Measurements from ENCODE around the gene RTN4. TPM values are rescaled to one million over a fixed set of nuclear protein-coding genes. Genes with fewer than 3 reads are reported as not detected.

The RTN4 gene
- total RNA-seq, 1 donor from 2014 or later = 275 TPM

DNA sequence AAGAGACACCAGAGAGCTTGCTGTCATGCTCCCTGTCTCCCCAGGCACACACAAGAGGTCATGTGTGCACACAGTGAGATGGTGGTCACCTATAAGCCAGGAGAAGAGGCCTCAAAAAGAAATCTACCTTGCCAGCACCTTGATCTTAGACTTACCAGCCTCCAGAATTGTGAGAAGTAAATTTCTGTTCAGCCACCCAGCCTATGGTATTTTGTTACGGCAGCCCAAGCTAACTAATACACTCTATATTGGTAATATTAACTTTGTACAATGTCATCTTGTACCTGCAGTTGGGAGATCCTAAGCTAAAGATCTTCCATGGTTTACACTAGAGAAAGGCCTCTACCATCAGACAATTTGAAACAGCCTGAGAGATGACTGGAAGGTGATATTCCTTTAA lies 21.2 kb downstream of the RTN4 start:
- no peak overlapping the region for H3K4me3 ChIP-seq
- H3K36me3 ChIP-seq = no peaks in the 10 kb centered on the region
- ATAC-seq (no peak), DNase-seq (no peak)
- no peak for TF ChIP-seq CTCF (IDR thresholded peaks at IDR 0.05)
- H3K9me3 ChIP-seq = no peaks in the 10 kb centered on the region
- intact Hi-C loops (cut with DNase I) = no loop called here
- peaks cover 53% of the 10 kb centered on the region for H3K4me1 ChIP-seq
- H3K27ac ChIP-seq = no peak overlapping the region
- no peaks in the 10 kb centered on the region for H3K27me3 ChIP-seq

DNA sequence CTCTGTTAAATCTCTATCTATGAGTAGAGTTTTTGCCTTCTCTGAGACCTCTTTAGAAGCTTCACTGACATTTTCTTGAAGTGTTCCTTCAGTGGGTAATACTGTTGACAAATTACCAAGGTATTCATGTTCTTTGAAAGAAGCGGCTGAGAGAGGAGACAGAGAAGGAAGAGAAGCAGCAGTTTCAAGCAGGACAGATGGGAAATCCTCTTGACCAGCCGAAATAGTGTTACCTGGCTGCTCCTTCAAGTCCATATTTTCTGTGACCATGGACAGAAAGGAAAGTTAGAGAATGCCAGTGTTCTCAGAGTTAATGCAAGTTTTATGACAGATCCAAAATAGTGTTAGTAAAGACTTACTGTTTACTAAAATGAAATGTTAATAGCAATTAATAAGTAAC lies 23.0 kb downstream of the RTN4 start:
- no peak for ATAC-seq
- no peak overlapping the region for H3K27ac ChIP-seq

DNA sequence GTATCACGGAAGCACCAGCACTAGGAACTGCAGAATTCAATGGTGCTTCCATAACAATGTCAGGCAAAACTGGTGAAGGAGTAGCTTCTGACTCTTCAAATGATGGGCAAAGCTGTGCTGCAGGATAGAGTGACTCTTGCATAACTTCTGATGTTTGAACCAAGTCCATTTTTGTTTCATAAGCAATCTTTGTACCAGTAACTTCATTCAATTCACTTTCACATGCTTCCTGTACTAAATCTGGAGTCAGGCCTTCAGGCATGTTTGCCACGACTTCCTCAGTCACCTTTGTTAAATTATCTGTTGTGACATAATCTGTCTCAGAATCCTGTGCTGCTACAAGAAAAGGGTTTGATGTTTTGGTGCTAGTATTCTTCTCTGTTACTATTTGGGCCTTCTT lies 24.0 kb downstream of the RTN4 start:
- no peaks in the 10 kb centered on the region for H3K9me3 ChIP-seq
- H3K27me3 ChIP-seq = no peaks in the 10 kb centered on the region
- ATAC-seq (peak; percentile 49), DNase-seq (no peak)
- no peaks in the 10 kb centered on the region for H3K36me3 ChIP-seq
- peaks cover 39% of the 10 kb centered on the region for H3K4me1 ChIP-seq
- intact Hi-C loops (cut with DNase I) = no loop called here
- H3K27ac ChIP-seq = no peak overlapping the region
- no peak for TF ChIP-seq CTCF (IDR thresholded peaks at IDR 0.05)
- H3K4me3 ChIP-seq = no peak overlapping the region

More for the DNA sequence above, 23.0 kb downstream of the RTN4 start:
- no peak for TF ChIP-seq CTCF (IDR thresholded peaks at IDR 0.05)
- H3K9me3 ChIP-seq = no peaks in the 10 kb centered on the region
- intact Hi-C loops (cut with DNase I) = no loop called here
- no peak for DNase-seq
- H3K4me1 ChIP-seq = peaks cover 48% of the 10 kb centered on the region
- no peak overlapping the region for H3K4me3 ChIP-seq
- no peaks in the 10 kb centered on the region for H3K36me3 ChIP-seq
- H3K27me3 ChIP-seq = no peaks in the 10 kb centered on the region

DNA sequence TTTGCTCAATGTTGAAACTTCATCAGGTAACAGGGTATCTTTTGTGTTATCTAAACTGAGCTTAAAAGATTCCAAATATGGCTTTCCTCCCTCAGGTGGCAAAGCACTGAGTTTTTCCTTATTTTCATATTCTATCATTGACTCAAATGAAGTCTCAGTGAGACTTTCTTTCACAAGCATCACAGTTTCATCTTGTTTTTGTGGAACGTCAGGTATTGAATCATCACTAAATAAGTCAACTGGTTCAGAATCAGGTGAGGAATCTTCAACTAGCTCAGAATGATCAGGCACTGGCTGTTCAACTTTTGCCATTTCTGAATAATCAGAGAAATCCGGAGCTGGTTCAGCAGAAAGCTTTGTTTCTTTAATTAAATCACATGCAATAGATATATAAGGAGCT lies 24.6 kb downstream of the RTN4 start:
- intact Hi-C loops (cut with DNase I) = no loop called here
- H3K4me1 ChIP-seq = peaks cover 34% of the 10 kb centered on the region

GRCh38 chr2:55025082-55025481 lies 25.2 kb downstream of the RTN4 start:
- Histone ChIP-seq H3K27ac (no peak overlapping the region), H3K4me1 (peaks cover 30% of the 10 kb centered on the region), H3K27me3 (no peaks in the 10 kb centered on the region), H3K4me3 (no peak overlapping the region), H3K36me3 (no peaks in the 10 kb centered on the region), H3K9me3 (no peaks in the 10 kb centered on the region)
- ATAC-seq (no peak), DNase-seq (no peak)
- no peak for TF ChIP-seq CTCF (IDR thresholded peaks at IDR 0.05)
- intact Hi-C loops (cut with DNase I) = no loop called here

More for the DNA sequence above, 24.6 kb downstream of the RTN4 start:
- H3K9me3 ChIP-seq = no peaks in the 10 kb centered on the region
- no peak for ATAC-seq
- H3K27me3 ChIP-seq = no peaks in the 10 kb centered on the region
- DNase-seq = no peak
- no peak overlapping the region for H3K27ac ChIP-seq
- TF ChIP-seq CTCF (IDR thresholded peaks at IDR 0.05) = no peak
- no peak overlapping the region for H3K4me3 ChIP-seq
- no peaks in the 10 kb centered on the region for H3K36me3 ChIP-seq

DNA sequence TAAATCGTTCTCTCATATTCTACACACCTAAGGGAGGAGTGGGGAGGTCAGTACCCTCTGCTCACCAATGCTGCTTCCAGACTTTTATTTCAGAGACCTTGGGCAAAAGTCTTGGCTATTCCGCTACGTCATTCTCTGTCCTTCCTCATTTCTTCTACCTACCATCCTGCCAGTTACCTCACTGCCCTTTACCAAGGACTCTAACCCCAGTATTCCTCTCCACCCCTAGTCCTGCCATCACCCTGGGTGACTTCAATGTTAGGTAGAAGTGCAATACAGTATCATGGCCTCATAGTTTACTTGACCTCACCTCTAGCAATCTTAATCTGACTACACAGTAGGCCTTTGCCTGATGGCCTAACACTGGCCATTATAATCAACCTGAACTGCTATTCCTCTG lies 27.8 kb downstream of the RTN4 start:
- Histone ChIP-seq H3K9me3 (no peaks in the 10 kb centered on the region), H3K4me1 (peaks cover 23% of the 10 kb centered on the region), H3K27ac (no peak overlapping the region), H3K27me3 (no peaks in the 10 kb centered on the region), H3K4me3 (no peak overlapping the region), H3K36me3 (no peaks in the 10 kb centered on the region)
- DNase-seq (no peak), ATAC-seq (peak; percentile 15)
- intact Hi-C loops (cut with DNase I) = no loop called here
- TF ChIP-seq CTCF (IDR thresholded peaks at IDR 0.05) = no peak
